ENCODE measurements around the gene FLYWCH1.

The FLYWCH1 gene

DNA sequence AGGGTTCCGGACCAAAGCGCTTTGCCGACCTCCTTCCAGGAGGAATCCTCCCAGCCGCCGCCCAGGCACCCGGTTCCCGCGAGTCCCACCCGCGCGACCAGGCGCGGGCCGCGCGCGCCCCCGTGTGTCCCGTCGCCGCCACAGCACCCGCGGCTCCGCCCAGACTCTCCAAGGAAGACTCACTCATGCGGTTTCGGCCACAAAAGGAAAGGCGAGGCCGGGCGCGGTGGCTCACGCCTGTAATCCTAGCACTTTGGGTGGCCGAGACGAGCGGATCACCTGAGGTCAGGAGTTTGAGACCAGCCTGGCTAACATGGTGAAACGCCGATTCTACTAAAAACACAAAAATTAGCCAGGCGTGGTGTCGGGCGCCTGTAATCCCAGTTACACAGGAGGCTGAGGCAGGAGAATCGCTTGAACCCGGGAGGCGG, 72.0 kb downstream of the FLYWCH1 start:
- DNase-seq (ENCODE audit: insufficient read length) (peak; percentile 89), FAIRE-seq (peak; percentile 69)
- no peak for TF ChIP-seq TAF1 (IDR thresholded peaks at IDR 0.05; ENCODE audit: borderline replicate concordance, low read depth, low read length)
- no peak for TF ChIP-seq POLR2A (IDR thresholded peaks at IDR 0.05; ENCODE audit: low read depth, low read length)
- TF ChIP-seq POLR2AphosphoS5 (IDR thresholded peaks at IDR 0.05; ENCODE audit: low read depth, low read length) = no peak

DNA sequence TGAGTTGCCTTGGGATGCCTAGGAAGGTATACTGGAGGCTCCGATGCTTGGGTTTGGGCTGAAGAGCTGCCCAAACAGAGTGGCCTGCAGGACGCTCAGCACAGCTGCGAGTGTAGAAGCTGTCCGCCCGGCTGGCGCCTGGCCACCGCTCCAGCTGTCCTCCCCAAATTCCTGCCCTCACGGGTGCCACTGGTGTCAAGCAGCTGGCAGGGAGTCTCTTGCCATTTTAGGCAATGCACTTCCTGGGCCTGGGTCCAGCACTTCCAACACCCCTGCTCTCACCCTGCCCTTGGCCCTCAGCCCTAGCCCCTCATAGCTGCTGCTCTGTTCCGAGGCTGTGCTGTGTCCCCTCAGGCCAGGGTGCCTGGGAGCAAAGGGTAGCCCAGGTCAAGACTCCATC, 73.7 kb downstream of the FLYWCH1 start:
- TF ChIP-seq POLR2A (IDR thresholded peaks at IDR 0.05; ENCODE audit: low read depth, low read length) = no peak
- no peak for TF ChIP-seq POLR2AphosphoS5 (IDR thresholded peaks at IDR 0.05; ENCODE audit: low read depth, low read length)
- TF ChIP-seq TAF1 (IDR thresholded peaks at IDR 0.05; ENCODE audit: borderline replicate concordance, low read depth, low read length) = no peak
- no peak for DNase-seq (ENCODE audit: insufficient read length)
- FAIRE-seq = no peak

DNA sequence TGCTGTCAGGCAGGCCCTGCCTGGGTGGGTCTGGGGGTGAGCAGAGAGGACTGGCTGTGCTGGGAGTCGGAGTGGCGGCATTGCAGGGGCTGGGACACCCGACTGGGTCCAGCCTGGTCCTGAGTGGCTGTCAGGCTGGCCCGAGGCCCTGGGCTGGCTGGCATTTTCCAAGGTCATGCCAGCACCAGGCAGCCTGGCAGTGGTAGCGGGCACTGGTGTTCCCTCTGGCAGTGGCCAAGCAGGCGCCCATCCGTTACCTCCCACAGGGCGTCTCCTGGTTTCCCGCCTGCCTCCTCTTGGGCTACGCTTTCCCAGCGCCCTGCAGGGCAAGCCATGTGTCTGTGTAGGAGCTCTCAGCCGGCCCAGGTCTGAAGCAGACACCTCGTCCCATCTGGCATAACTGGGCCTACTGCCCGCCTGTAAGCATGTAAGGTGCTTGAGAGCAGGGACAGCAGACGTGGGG, 74.2 kb downstream of the FLYWCH1 start:
- no peak for FAIRE-seq

DNA sequence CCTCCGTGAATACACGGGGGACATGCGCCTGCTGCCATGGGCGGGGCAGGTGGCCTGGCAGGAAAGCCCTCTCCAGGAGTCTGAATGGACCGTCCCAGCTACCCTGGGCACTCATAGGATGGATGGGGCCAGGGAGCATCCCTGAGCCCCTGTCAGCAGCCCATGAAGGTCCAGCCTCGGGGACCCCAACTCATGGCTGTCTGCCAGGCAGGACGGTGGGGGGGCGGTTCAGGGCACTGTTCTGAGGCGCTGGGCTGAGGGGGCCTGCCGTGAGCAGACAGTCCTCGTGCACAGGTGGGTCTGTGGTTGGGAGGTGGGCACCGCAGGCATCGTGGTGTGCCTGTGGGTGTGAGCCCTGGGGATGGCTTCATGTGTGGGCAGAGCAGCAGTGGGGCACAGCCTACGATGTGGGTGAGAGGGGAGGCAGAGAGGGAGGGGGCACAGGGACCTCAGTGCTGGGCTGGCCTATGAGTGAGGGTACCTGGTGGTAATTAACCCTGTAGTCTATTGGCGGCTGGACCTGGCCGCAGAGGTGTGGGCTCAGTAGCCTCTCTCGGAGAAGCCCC, 75.0 kb downstream of the FLYWCH1 start:
- DNase-seq (ENCODE audit: insufficient read length) (no peak), FAIRE-seq (no peak)
- TF ChIP-seq TAF1 (IDR thresholded peaks at IDR 0.05; ENCODE audit: borderline replicate concordance, low read depth, low read length) (no peak), POLR2A (IDR thresholded peaks at IDR 0.05; ENCODE audit: low read depth, low read length) (no peak), POLR2AphosphoS5 (IDR thresholded peaks at IDR 0.05; ENCODE audit: low read depth, low read length) (no peak)

More for the DNA sequence above, 74.2 kb downstream of the FLYWCH1 start:
- no peak for TF ChIP-seq POLR2AphosphoS5 (IDR thresholded peaks at IDR 0.05; ENCODE audit: low read depth, low read length)
- DNase-seq (ENCODE audit: insufficient read length) = no peak

DNA sequence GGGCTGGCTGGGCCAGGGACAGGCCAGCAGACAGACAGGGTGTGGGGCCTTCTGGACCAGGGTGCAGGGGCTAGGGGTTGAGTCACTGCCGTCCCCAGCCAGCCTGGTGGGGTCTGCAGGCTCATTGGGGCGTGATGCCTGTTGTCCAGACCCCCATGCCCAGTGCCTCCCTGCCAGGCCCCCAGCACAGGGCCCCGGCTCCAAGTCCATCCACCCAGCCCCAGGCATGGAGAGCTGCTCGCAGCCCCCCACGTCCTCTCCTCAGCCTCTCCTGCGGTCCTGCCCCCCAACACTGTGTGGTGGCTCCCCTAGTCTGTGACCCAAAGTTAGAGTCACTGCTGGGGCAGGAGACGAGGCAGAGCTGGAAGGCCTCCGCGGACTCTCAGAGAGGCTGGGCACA, 75.6 kb downstream of the FLYWCH1 start:
- DNase-seq (ENCODE audit: insufficient read length) = no peak
- no peak for FAIRE-seq
- no peak for TF ChIP-seq TAF1 (IDR thresholded peaks at IDR 0.05; ENCODE audit: borderline replicate concordance, low read depth, low read length)
- no peak for TF ChIP-seq POLR2AphosphoS5 (IDR thresholded peaks at IDR 0.05; ENCODE audit: low read depth, low read length)
- no peak for TF ChIP-seq POLR2A (IDR thresholded peaks at IDR 0.05; ENCODE audit: low read depth, low read length)

DNA sequence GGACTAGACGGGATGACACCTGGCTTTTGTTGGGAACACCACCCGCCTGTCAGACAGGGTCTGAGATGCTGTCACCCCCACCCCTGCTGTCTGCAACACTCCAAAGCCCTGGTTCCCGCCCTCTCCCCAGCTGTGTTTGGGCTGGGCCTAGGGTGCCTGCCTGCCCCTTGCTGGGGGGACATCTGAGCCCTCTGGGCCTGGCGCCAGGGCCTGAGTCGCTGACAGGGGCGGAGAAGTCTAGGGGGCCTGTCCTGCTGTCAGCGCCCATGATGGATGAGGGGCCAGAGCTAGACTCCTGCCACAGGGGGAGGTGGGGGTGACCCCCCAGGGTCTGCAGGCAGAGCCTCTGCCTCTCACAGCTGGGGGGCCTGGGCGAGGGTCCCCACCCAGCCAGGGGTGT, 76.1 kb downstream of the FLYWCH1 start:
- FAIRE-seq (no peak), DNase-seq (ENCODE audit: insufficient read length) (no peak)
- TF ChIP-seq TAF1 (IDR thresholded peaks at IDR 0.05; ENCODE audit: borderline replicate concordance, low read depth, low read length) = no peak
- TF ChIP-seq POLR2A (IDR thresholded peaks at IDR 0.05; ENCODE audit: low read depth, low read length) = no peak
- no peak for TF ChIP-seq POLR2AphosphoS5 (IDR thresholded peaks at IDR 0.05; ENCODE audit: low read depth, low read length)

DNA sequence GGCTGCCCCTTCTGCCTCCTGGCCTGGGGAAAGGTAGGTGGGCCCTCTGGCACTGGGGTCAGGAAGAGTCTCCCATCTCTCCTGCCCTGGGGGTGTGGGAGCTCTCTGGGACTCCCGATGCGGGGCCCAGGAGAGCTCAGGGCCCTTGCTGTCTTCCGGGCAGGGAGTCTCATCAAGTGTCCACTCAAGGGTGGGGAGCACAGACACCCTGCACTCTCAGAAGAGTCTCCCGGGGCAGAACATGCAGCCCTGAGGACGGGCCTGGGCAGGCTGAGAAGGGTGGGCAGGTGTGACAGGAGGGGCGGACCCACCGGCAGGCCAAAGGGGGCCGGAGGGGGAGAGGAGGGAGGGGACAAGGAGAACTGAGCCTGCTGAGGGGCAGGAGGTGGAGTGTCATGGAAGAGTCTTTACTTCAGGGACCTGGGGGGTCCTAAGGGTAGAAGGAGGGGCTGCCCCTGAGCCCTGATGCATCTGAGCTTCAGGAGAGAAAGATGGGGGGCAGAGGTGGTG, 76.9 kb downstream of the FLYWCH1 start:
- no peak for TF ChIP-seq TAF1 (IDR thresholded peaks at IDR 0.05; ENCODE audit: borderline replicate concordance, low read depth, low read length)
- no peak for TF ChIP-seq POLR2A (IDR thresholded peaks at IDR 0.05; ENCODE audit: low read depth, low read length)
- FAIRE-seq = no peak
- no peak for DNase-seq (ENCODE audit: insufficient read length)

DNA sequence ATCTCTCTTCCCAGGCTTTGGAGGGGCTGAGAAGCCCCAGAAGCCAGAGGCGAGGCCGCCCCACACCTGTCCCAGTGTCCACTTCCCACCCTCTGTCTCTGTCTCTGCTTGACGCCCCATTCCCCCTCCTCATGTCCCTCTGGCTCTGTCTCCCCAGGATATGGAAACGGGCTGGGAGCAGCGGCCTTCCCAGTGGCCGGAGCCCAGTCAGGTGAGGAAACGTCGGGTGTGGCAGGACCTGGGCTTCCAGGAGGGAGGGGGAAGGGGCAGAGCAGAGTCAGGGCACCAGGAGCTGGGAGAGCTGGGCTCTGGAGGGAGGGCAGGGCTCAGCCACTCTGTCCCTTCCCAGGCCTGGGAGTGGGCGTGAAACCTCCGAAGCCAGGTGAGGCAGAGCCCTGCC, 79.2 kb downstream of the FLYWCH1 start:
- DNase-seq (ENCODE audit: insufficient read length) (no peak), FAIRE-seq (no peak)
- TF ChIP-seq TAF1 (IDR thresholded peaks at IDR 0.05; ENCODE audit: borderline replicate concordance, low read depth, low read length) = no peak
- TF ChIP-seq POLR2AphosphoS5 (IDR thresholded peaks at IDR 0.05; ENCODE audit: low read depth, low read length) = no peak
- TF ChIP-seq POLR2A (IDR thresholded peaks at IDR 0.05; ENCODE audit: low read depth, low read length) = no peak

DNA sequence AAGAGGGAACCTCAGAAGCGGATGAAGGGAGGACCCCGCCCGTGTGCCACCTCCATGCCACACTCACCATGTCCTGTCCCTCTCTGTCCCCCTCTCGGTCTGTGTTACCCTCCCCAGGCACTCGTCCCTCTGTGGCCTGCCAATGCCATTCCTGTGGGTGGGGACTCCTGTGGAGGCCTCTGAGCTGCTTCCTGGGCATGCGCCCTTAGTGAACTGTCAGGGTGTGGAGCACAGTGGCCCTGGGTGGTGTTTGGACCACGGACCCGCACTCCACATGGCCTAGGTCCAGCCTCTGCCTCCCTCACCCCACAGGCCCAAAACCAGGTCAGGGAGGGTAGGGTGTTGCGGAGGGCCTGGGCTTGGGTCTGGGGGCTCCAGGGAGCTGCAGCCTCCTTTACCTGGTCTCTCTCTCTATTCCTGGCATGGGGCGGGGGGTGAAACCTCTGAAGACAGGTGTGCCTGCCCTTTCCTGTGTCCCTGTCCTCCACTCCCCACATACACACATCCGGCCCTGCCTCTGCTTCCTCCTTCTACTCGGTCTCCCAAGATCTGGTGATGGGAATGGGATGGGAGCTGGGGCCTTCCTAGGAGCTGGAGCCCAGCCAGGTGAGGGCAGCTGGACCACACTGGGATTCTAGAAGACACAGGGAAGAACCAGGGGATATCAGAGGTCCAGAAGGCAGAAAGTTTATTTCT, 80.0 kb downstream of the FLYWCH1 start:
- FAIRE-seq (no peak), DNase-seq (ENCODE audit: insufficient read length) (no peak)
- TF ChIP-seq POLR2AphosphoS5 (IDR thresholded peaks at IDR 0.05; ENCODE audit: low read depth, low read length) = no peak
- no peak for TF ChIP-seq POLR2A (IDR thresholded peaks at IDR 0.05; ENCODE audit: low read depth, low read length)
- TF ChIP-seq TAF1 (IDR thresholded peaks at IDR 0.05; ENCODE audit: borderline replicate concordance, low read depth, low read length) = no peak

DNA sequence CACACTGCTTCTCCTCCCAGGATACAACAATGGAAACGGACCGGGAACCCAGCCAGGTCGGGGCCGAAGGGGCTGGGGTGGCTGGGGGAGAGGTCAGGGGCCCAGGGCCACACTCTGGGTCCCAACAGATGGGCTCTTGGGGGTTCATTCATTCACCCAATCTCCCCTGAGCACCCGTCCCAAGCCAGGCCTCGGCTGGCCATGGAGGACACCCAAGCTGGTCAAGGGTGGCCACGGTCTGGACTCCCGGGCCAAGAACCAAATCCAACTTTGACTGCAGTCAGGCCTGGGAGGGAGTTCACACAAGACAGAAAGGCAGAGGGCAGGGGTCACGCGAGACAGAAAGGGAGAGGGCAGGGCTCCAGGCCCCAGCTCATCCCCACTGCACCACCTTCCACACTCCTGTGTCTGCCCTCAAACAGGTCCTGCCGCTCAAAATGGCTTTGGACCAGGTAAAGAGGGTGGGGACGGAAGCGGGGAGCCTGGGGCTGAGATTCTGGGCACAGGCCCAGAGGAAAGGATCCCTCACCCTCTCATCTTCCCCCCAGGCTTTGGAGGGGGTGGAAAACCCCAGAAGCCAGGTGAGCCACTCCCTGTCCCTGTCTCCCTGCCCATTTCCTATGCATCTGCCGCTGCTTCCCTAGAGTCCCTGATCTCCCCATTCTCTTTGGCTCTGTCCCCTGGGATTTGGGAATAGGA, 80.8 kb downstream of the FLYWCH1 start:
- no peak for DNase-seq (ENCODE audit: insufficient read length)
- FAIRE-seq = no peak
- TF ChIP-seq POLR2A (IDR thresholded peaks at IDR 0.05; ENCODE audit: low read depth, low read length) (no peak), POLR2AphosphoS5 (IDR thresholded peaks at IDR 0.05; ENCODE audit: low read depth, low read length) (no peak), TAF1 (IDR thresholded peaks at IDR 0.05; ENCODE audit: borderline replicate concordance, low read depth, low read length) (no peak)

DNA sequence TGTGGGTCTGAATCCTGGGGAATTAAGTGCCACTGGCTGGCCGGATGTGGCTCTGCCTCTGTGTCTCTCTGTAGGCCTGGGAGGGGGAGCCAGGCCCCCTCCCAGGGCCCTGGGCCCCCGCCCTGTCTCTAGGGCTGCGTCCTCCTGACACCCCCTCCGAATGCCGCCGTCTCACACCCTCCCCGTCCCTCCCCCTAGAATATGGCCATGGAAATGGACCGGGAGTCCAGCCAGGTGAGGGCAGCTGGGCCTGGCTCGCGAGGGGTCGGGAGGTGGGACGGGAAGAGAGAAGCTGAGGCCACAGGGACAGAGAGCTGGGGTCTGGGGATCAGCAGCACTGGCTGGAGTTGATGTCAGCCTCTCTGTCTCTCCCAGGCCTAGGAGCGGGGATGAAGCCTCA, 84.6 kb downstream of the FLYWCH1 start:
- DNase-seq (ENCODE audit: insufficient read length) (no peak), FAIRE-seq (no peak)
- TF ChIP-seq TAF1 (IDR thresholded peaks at IDR 0.05; ENCODE audit: borderline replicate concordance, low read depth, low read length) (no peak), POLR2A (IDR thresholded peaks at IDR 0.05; ENCODE audit: low read depth, low read length) (no peak)

DNA sequence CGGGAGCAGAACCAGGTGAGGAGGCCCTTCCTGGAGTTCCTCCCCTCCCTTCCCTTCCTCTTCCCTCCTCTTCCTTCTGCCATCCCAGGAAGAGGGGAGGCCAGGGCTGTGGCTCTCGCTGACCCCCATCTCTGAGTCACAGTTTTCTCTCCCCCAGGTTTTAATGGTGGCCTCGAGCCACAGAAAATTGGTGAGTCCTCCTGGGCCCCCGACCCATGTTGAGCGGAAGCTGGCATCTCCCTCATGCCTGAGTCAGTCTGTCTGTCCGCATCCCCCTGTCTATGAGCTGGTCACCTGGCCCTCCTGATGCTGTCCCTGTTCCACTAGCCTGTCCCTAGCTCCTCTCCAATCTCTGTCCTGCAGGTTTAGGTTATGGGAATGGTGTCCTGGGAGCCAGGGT, 88.2 kb downstream of the FLYWCH1 start:
- FAIRE-seq (no peak), DNase-seq (ENCODE audit: insufficient read length) (no peak)
- TF ChIP-seq POLR2AphosphoS5 (IDR thresholded peaks at IDR 0.05; ENCODE audit: low read depth, low read length) (no peak), TAF1 (IDR thresholded peaks at IDR 0.05; ENCODE audit: borderline replicate concordance, low read depth, low read length) (no peak), POLR2A (IDR thresholded peaks at IDR 0.05; ENCODE audit: low read depth, low read length) (no peak)

Measured in GM12892 (cell line).